ENCODE measurements around the gene GARS1.

GARS1 gene

DNA sequence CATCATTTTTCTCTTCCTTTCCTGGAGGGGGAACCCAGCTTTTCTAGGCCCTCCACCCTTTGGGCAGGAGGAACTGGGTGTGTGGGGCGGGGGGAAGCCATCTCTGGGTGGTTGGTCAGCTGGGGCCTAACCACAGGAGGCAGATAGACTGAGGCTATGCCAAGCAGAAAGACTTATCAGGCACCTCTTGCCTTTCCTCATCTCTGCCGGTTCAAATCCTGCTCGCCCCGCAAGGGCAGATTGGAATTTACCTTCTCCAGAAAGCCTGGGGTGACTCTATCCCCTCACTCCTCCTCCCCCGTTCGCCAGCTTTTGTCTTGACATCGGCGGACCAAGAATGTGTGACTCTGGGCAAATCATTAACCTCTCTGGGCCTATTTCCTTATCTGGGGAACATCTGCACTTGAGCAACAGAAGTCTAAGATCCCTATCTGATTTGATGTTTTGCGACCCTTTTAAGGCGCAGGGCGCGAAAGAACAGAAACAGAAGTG lies 584 bp upstream of the GARS1 start:
- TF ChIP-seq, protein P1, sequence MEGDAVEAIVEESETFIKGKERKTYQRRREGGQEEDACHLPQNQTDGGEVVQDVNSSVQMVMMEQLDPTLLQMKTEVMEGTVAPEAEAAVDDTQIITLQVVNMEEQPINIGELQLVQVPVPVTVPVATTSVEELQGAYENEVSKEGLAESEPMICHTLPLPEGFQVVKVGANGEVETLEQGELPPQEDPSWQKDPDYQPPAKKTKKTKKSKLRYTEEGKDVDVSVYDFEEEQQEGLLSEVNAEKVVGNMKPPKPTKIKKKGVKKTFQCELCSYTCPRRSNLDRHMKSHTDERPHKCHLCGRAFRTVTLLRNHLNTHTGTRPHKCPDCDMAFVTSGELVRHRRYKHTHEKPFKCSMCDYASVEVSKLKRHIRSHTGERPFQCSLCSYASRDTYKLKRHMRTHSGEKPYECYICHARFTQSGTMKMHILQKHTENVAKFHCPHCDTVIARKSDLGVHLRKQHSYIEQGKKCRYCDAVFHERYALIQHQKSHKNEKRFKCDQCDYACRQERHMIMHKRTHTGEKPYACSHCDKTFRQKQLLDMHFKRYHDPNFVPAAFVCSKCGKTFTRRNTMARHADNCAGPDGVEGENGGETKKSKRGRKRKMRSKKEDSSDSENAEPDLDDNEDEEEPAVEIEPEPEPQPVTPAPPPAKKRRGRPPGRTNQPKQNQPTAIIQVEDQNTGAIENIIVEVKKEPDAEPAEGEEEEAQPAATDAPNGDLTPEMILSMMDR (IDR thresholded peaks at IDR 0.05; ENCODE audit: borderline replicate concordance, insufficient read depth, low read depth, low read length) = no peak
- H3K4me3 ChIP-seq (ENCODE audit: low read depth, low read length) = peak overlapping the region; percentile 74

DNA sequence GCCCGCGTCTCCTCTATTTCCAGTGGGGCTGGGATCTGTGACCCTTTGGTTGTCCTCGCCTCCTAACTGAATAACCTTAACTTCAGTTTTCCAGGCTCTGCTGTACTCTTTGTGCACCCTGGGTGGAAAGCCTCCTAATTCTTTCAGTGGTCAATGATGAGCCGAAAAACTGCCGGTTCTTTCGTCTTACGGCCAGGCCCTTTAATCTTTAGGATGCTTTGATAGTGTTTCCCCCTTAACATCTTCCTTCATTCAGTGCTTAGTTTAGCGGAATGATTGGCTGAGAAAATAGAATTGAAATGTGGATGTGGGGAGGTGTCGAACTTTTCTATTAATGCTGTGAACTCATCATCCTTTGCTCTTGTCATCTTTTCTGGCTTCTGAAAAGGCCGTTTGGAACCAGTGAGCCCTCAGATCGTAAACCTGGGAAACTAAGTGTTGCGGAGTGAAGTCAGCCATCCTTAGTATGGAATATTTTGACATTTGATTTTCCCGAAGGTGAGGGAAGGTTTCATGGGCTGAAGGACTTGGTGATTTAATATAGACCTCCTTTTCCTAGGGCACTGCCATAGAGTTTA lies 847 bp downstream of the GARS1 start:
- H3K4me3 ChIP-seq (ENCODE audit: low read depth, low read length) = peak overlapping the region; percentile 74
- TF ChIP-seq, protein P1 (IDR thresholded peaks at IDR 0.05; ENCODE audit: borderline replicate concordance, insufficient read depth, low read depth, low read length) = no peak

DNA sequence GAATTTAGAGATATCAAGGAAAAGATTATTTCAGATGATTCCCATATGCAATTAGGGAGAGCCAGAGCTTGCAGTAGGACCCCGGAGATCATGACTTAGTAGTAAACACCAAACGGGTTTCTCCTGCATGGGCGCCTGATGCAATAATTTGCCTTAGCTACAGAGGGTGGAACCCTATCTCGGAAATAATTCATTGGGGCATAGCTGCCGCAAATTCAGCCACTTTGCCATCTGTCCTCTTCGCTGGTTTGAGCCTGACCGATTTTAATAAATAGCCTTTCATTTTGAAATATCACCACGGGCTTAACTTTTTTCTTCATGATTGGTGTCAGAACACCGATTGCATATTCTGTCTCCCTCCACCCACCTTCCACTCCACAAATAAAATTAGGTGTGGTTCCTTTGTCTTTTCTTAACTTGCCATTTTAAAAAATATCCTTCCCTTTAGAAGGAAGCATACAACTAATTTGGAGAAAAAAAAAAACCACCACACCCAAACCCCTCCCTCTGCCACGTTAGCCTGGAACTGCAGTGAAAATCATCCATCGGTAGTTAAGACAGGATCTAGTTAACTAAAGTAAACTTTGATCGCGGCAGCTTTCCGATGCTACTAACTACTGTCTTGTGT lies 1.4 kb downstream of the GARS1 start:
- TF ChIP-seq, protein P1 (IDR thresholded peaks at IDR 0.05; ENCODE audit: borderline replicate concordance, insufficient read depth, low read depth, low read length) = no peak
- peak overlapping the region; percentile 74 for H3K4me3 ChIP-seq (ENCODE audit: low read depth, low read length)

DNA sequence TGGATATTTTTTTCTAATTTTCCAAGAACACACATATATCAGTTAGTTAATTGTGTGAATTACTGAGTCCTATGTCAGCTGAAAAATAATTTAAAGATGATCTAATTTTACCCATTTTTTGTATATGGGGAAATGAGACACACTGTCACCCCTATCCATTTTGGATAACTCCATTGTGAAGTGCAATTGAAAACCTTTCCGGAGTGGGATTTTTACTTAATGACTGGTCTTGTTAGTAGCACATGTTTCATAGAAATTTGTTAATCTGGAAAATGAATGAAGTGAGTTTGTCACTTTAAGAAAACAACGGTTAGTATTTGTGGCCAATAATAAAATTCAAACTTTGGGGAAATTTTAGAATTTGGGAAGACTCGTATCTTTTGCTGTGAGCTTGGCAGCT lies 2.0 kb downstream of the GARS1 start:
- TF ChIP-seq, protein P1 (IDR thresholded peaks at IDR 0.05; ENCODE audit: borderline replicate concordance, insufficient read depth, low read depth, low read length) = no peak
- H3K4me3 ChIP-seq (ENCODE audit: low read depth, low read length) = no peak overlapping the region

DNA sequence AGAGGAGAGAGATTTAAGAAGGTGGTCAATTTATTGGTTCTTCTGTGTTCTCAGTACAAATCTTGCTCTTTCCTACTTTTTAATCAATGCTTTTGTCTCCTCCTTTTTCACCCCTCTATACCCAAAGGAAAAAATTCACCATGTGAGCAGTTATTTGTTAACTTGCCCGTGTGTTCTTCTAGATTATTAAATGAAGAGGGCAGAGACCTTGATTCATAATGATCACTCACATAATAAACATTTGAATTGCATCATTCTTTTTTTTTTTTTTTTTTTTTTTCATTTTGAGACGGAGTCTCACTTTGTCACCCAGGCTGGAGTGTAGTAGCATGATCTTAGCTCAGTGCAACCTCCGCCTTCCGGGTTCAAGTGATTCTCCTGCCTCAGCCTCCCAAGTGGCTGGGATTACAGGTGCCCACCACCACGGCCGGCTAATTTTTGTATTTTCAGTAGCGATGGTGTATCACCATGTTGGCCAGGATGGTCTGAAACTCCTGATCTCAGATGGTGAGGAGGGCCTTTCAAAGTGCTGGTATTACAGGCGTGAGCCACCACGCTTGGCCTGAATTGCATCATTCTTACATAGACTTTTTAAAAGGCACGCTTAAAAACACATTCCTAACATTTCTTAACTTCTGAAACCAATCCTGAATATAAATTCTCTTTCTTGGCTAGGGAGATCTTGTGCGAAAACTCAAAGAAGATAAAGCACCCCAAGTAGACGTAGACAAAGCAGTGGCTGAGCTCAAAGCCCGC lies 3.6 kb downstream of the GARS1 start:
- TF ChIP-seq, protein P1 (IDR thresholded peaks at IDR 0.05; ENCODE audit: borderline replicate concordance, insufficient read depth, low read depth, low read length) = no peak
- no peak overlapping the region for H3K4me3 ChIP-seq (ENCODE audit: low read depth, low read length)

DNA sequence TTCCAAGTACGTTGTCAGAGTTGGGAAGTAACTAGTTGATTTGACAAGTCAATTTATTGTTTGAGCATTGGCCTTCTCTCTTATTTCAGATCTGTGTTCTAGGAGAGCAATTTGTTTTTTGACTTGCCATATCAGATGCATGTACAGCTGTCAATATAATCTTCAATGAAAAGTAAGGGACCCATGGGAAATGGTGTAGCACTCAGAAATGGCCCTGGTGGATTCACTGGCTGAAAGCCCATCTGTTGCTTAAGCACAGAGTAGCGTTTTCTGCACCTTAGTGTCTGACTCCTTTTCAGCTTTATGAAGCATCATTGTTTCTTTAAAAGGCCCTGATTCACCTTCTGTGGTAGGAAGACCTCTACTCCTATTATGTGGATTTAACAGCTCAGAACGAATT lies 10.2 kb downstream of the GARS1 start:
- no peak overlapping the region for H3K4me3 ChIP-seq (ENCODE audit: low read depth, low read length)
- TF ChIP-seq, protein P1 (IDR thresholded peaks at IDR 0.05; ENCODE audit: borderline replicate concordance, insufficient read depth, low read depth, low read length) = no peak

Data from GM12875 (cell line).